ENCODE measurements around the gene KCNH8. TPM values are rescaled to one million over a fixed set of nuclear protein-coding genes. Genes with fewer than 3 reads are reported as not detected.

Gene KCNH8
- total RNA-seq, 2 experiments from 2014 or later, result 0.44 to 0.59 TPM

- no peaks in the 10 kb centered on the region; the same call in 1 of the 2 replicates for H3K9me3 ChIP-seq (ENCODE audit: low read length)
- peak; percentile 76 for TF ChIP-seq CTCF (conservative IDR thresholded peaks at IDR 0.05; ENCODE audit: low read length)
- no peak for TF ChIP-seq EZH2phosphoT487 (IDR thresholded peaks at IDR 0.05; ENCODE audit: borderline replicate concordance, low read depth, low read length)
- no peaks in the 10 kb centered on the region for H3K36me3 ChIP-seq (ENCODE audit: insufficient read depth, low read length)
- H4K20me1 ChIP-seq (ENCODE audit: insufficient read depth, low read length), result no peaks in the 10 kb centered on the region
- H3K4me1 ChIP-seq (ENCODE audit: insufficient read depth, low read length, poor library complexity, severe bottlenecking), result peaks cover 11% of the 10 kb centered on the region
- H3K27ac ChIP-seq (ENCODE audit: low read depth, low read length, poor library complexity, severe bottlenecking), result peak overlapping the region; percentile 68
- DNase-seq (ENCODE audit: low spot score), result peak; percentile 91
- no TSS peak for BruUV-seq (replicated peaks)
- H3K4me3 ChIP-seq (ENCODE audit: low read depth, low read length, poor library complexity, severe bottlenecking), result peak overlapping the region; percentile 72
- intact Hi-C loops (cut with micrococcal nuclease; ENCODE audit: unreplicated experiment), result loop anchor here (2.0 to 10.0 kb wide), 5 partner anchors 45 to 1038 kb away; partner anchors contain the start of gene SGO1
- H3K4me2 ChIP-seq (ENCODE audit: low read length), result peak overlapping the region; percentile 82
- ChIA-PET CTCF (ENCODE audit: unreplicated experiment) (interaction anchor here (0.5 to 0.8 kb wide), 5 partner anchors 19 to 721 kb away, joined by 3 to 5 read pairs (median 3); no protein-coding TSS in a partner anchor), POLR2A (interaction anchor here (0.6 to 1.3 kb wide), 12 partner anchors 11 to 1038 kb away, joined by 3 to 6 read pairs (median 3); no protein-coding TSS in a partner anchor)
- H3K9me2 ChIP-seq (ENCODE audit: insufficient read depth, low read length), result no peaks in the 10 kb centered on the region
- H3K79me2 ChIP-seq (ENCODE audit: insufficient read depth, low read depth, low read length), result no peaks in the 10 kb centered on the region
- peak overlapping the region; percentile 86 for H2AFZ ChIP-seq (ENCODE audit: low read length)
Observed at GRCh38 chr3:19146685-19147650, 1.3 kb upstream of the KCNH8 start.

GRCh38 chr3:19148768-19149091, 420 bp downstream of the KCNH8 start:
- intact Hi-C loops (cut with micrococcal nuclease; ENCODE audit: unreplicated experiment), result loop anchor here (5.0 to 10.0 kb wide), 4 partner anchors 46 to 1036 kb away; partner anchors contain the start of gene SGO1
- Histone ChIP-seq H4K20me1 (ENCODE audit: insufficient read depth, low read length) (no peaks in the 10 kb centered on the region), H3K4me1 (ENCODE audit: insufficient read depth, low read length, poor library complexity, severe bottlenecking) (peaks cover 11% of the 10 kb centered on the region), H2AFZ (ENCODE audit: low read length) (no peak overlapping the region), H3K4me2 (ENCODE audit: low read length) (no peak overlapping the region), H3K4me3 (ENCODE audit: low read depth, low read length, poor library complexity, severe bottlenecking) (no peak overlapping the region), H3K9me3 (ENCODE audit: low read length) (no peaks in the 10 kb centered on the region; the same call in 1 of the 2 replicates), H3K27ac (ENCODE audit: low read depth, low read length, poor library complexity, severe bottlenecking) (no peak overlapping the region), H3K9me2 (ENCODE audit: insufficient read depth, low read length) (no peaks in the 10 kb centered on the region), H3K79me2 (ENCODE audit: insufficient read depth, low read depth, low read length) (no peaks in the 10 kb centered on the region), H3K36me3 (ENCODE audit: insufficient read depth, low read length) (no peaks in the 10 kb centered on the region)
- CTCF ChIA-PET (ENCODE audit: unreplicated experiment), result no interaction called here
- no peak for DNase-seq (ENCODE audit: low spot score)
- POLR2A ChIA-PET, result interaction anchor here (0.6 to 0.8 kb wide), 4 partner anchors 73 to 1705 kb away, joined by 3 read pairs; no protein-coding TSS in a partner anchor
- TF ChIP-seq CTCF (conservative IDR thresholded peaks at IDR 0.05; ENCODE audit: low read length) (no peak), EZH2phosphoT487 (IDR thresholded peaks at IDR 0.05; ENCODE audit: borderline replicate concordance, low read depth, low read length) (no peak)
- BruUV-seq (replicated peaks), result no TSS peak

All from OCI-LY7 (cell line).